ENCODE measurements around the gene SEBOX.

SEBOX gene

GRCh38 chr17:28390563-28390962 lies 25.6 kb upstream of the SEBOX start:
- Histone ChIP-seq H3K14ac (ENCODE audit: low read length in 2 of 2) (no peak overlapping the region), H3K4me2 (ENCODE audit: low read length, poor library complexity, severe bottlenecking) (no peak overlapping the region), H3K27me3 (ENCODE audit: control insufficient read depth in 1 of 2, insufficient read depth in 1 of 2, low read length in 2 of 2) (no peaks in the 10 kb centered on the region), H2BK12ac (ENCODE audit: low read length in 2 of 2) (no peak overlapping the region), H2BK15ac (ENCODE audit: low read depth, poor library complexity, severe bottlenecking) (no peak overlapping the region), H3K4ac (ENCODE audit: low read depth in 1 of 2, low read length in 2 of 2) (no peak overlapping the region), H2BK5ac (ENCODE audit: low read depth, low read length, poor library complexity, severe bottlenecking) (no peak overlapping the region), H3K23ac (ENCODE audit: low read length in 2 of 2) (no peak overlapping the region), H2BK120ac (ENCODE audit: low read depth, low read length) (no peak overlapping the region), H3K4me3 (ENCODE audit: insufficient read depth in 1 of 2, low read depth in 1 of 2, low read length in 2 of 2) (no peak overlapping the region), H3K27ac (ENCODE audit: low read length, poor library complexity, severe bottlenecking) (no peak overlapping the region), H3K18ac (ENCODE audit: low read depth in 1 of 2, low read length in 2 of 2) (no peak overlapping the region), H3K9ac (ENCODE audit: low read length) (no peak overlapping the region), H3K9me3 (ENCODE audit: control insufficient read depth, low read length) (no peaks in the 10 kb centered on the region), H2AK5ac (ENCODE audit: low read length, severe bottlenecking) (no peak overlapping the region), H4K91ac (ENCODE audit: low read length) (no peak overlapping the region), H3K36me3 (ENCODE audit: control insufficient read depth in 1 of 2, insufficient read depth in 2 of 2, low read depth in 1 of 2, low read length in 2 of 2) (peaks cover 3 to 28% of the 10 kb centered on the region in 2 experiments), H3K4me1 (ENCODE audit: control insufficient read depth, insufficient read depth, low read depth, low read length) (no peaks in the 10 kb centered on the region), H4K8ac (ENCODE audit: low read length) (no peak overlapping the region), H3K79me1 (replicated peaks; ENCODE audit: low read length, poor library complexity, severe bottlenecking) (no peaks in the 10 kb centered on the region), H2AFZ (ENCODE audit: low read depth, low read length) (no peak overlapping the region)
- DNase-seq, result no peak
- 94% methylated on average over 2 of the region's 2 CpGs for WGBS

GRCh38 chr17:28390141-28390540 lies 25.1 kb upstream of the SEBOX start:
- no peak overlapping the region for H3K18ac ChIP-seq (ENCODE audit: low read depth in 1 of 2, low read length in 2 of 2)
- no peak overlapping the region for H2BK12ac ChIP-seq (ENCODE audit: low read length in 2 of 2)
- no peak overlapping the region for H4K8ac ChIP-seq (ENCODE audit: low read length)
- H2BK5ac ChIP-seq (ENCODE audit: low read depth, low read length, poor library complexity, severe bottlenecking), result no peak overlapping the region
- 23% methylated on average over 1 of the region's 1 CpG for WGBS
- no peaks in the 10 kb centered on the region for H3K4me1 ChIP-seq (ENCODE audit: control insufficient read depth, insufficient read depth, low read depth, low read length)
- H2AK5ac ChIP-seq (ENCODE audit: low read length, severe bottlenecking), result no peak overlapping the region
- peaks cover 6 to 28% of the 10 kb centered on the region in 2 experiments for H3K36me3 ChIP-seq (ENCODE audit: control insufficient read depth in 1 of 2, insufficient read depth in 2 of 2, low read depth in 1 of 2, low read length in 2 of 2)
- H3K79me1 ChIP-seq (replicated peaks; ENCODE audit: low read length, poor library complexity, severe bottlenecking), result no peaks in the 10 kb centered on the region
- no peak overlapping the region for H3K4me3 ChIP-seq (ENCODE audit: insufficient read depth in 1 of 2, low read depth in 1 of 2, low read length in 2 of 2)
- H3K4me2 ChIP-seq (ENCODE audit: low read length, poor library complexity, severe bottlenecking), result no peak overlapping the region
- DNase-seq, result no peak
- H3K9ac ChIP-seq (ENCODE audit: low read length), result no peak overlapping the region
- H2BK15ac ChIP-seq (ENCODE audit: low read depth, poor library complexity, severe bottlenecking), result no peak overlapping the region
- H3K14ac ChIP-seq (ENCODE audit: low read length in 2 of 2), result no peak overlapping the region
- H3K27ac ChIP-seq (ENCODE audit: low read length, poor library complexity, severe bottlenecking), result no peak overlapping the region
- H2AFZ ChIP-seq (ENCODE audit: low read depth, low read length), result no peak overlapping the region
- H4K91ac ChIP-seq (ENCODE audit: low read length), result no peak overlapping the region
- no peak overlapping the region for H3K23ac ChIP-seq (ENCODE audit: low read length in 2 of 2)
- no peaks in the 10 kb centered on the region for H3K9me3 ChIP-seq (ENCODE audit: control insufficient read depth, low read length)
- no peak overlapping the region for H3K4ac ChIP-seq (ENCODE audit: low read depth in 1 of 2, low read length in 2 of 2)
- H3K27me3 ChIP-seq (ENCODE audit: control insufficient read depth in 1 of 2, insufficient read depth in 1 of 2, low read length in 2 of 2), result no peaks in the 10 kb centered on the region
- H2BK120ac ChIP-seq (ENCODE audit: low read depth, low read length), result no peak overlapping the region

- no peak overlapping the region for H3K4me2 ChIP-seq (ENCODE audit: low read length, poor library complexity, severe bottlenecking)
- H3K27me3 ChIP-seq (ENCODE audit: control insufficient read depth in 1 of 2, insufficient read depth in 1 of 2, low read length in 2 of 2), result peaks cover 7 to 18% of the 10 kb centered on the region in 2 experiments
- H3K4me3 ChIP-seq (ENCODE audit: insufficient read depth in 1 of 2, low read depth in 1 of 2, low read length in 2 of 2), result no peak overlapping the region
- H3K9me3 ChIP-seq (ENCODE audit: control insufficient read depth, low read length), result no peaks in the 10 kb centered on the region
- no peak overlapping the region for H2AFZ ChIP-seq (ENCODE audit: low read depth, low read length)
- peaks cover 9% of the 10 kb centered on the region for H3K4me1 ChIP-seq (ENCODE audit: control insufficient read depth, insufficient read depth, low read depth, low read length)
- H3K14ac ChIP-seq (ENCODE audit: low read length in 2 of 2), result no peak overlapping the region
- no peak overlapping the region for H3K4ac ChIP-seq (ENCODE audit: low read depth in 1 of 2, low read length in 2 of 2)
- H4K8ac ChIP-seq (ENCODE audit: low read length), result no peak overlapping the region
- no peak overlapping the region for H4K91ac ChIP-seq (ENCODE audit: low read length)
- H3K18ac ChIP-seq (ENCODE audit: low read depth in 1 of 2, low read length in 2 of 2), result no peak overlapping the region
- no peak overlapping the region for H3K9ac ChIP-seq (ENCODE audit: low read length)
- H2BK12ac ChIP-seq (ENCODE audit: low read length in 2 of 2), result no peak overlapping the region
- WGBS, result 98% methylated on average over 11 of the region's 11 CpGs
- no peak overlapping the region for H3K23ac ChIP-seq (ENCODE audit: low read length in 2 of 2)
- no peak overlapping the region for H2BK120ac ChIP-seq (ENCODE audit: low read depth, low read length)
- H3K36me3 ChIP-seq (ENCODE audit: control insufficient read depth in 1 of 2, insufficient read depth in 2 of 2, low read depth in 1 of 2, low read length in 2 of 2), result peaks cover 10 to 28% of the 10 kb centered on the region in 2 experiments
- H3K79me1 ChIP-seq (replicated peaks; ENCODE audit: low read length, poor library complexity, severe bottlenecking), result no peaks in the 10 kb centered on the region
- no peak overlapping the region for H2BK5ac ChIP-seq (ENCODE audit: low read depth, low read length, poor library complexity, severe bottlenecking)
- no peak overlapping the region for H2BK15ac ChIP-seq (ENCODE audit: low read depth, poor library complexity, severe bottlenecking)
- no peak overlapping the region for H3K27ac ChIP-seq (ENCODE audit: low read length, poor library complexity, severe bottlenecking)
- H2AK5ac ChIP-seq (ENCODE audit: low read length, severe bottlenecking), result no peak overlapping the region
- no peak for DNase-seq
Measured at GRCh38 chr17:28388106-28388505, 23.1 kb upstream of the SEBOX start.

- H2BK120ac ChIP-seq (ENCODE audit: low read depth, low read length), result no peak overlapping the region
- H3K4ac ChIP-seq (ENCODE audit: low read depth in 1 of 2, low read length in 2 of 2), result no peak overlapping the region
- H3K23ac ChIP-seq (ENCODE audit: low read length in 2 of 2), result no peak overlapping the region
- H2BK15ac ChIP-seq (ENCODE audit: low read depth, poor library complexity, severe bottlenecking), result no peak overlapping the region
- no peak overlapping the region for H2BK5ac ChIP-seq (ENCODE audit: low read depth, low read length, poor library complexity, severe bottlenecking)
- H2AFZ ChIP-seq (ENCODE audit: low read depth, low read length), result no peak overlapping the region
- H3K4me1 ChIP-seq (ENCODE audit: control insufficient read depth, insufficient read depth, low read depth, low read length), result peaks cover 10% of the 10 kb centered on the region
- H3K36me3 ChIP-seq (ENCODE audit: control insufficient read depth in 1 of 2, insufficient read depth in 2 of 2, low read depth in 1 of 2, low read length in 2 of 2), result peaks cover 14 to 28% of the 10 kb centered on the region in 2 experiments
- H3K9me3 ChIP-seq (ENCODE audit: control insufficient read depth, low read length), result no peaks in the 10 kb centered on the region
- H2AK5ac ChIP-seq (ENCODE audit: low read length, severe bottlenecking), result no peak overlapping the region
- H3K27ac ChIP-seq (ENCODE audit: low read length, poor library complexity, severe bottlenecking), result no peak overlapping the region
- H3K4me2 ChIP-seq (ENCODE audit: low read length, poor library complexity, severe bottlenecking), result no peak overlapping the region
- H4K8ac ChIP-seq (ENCODE audit: low read length), result no peak overlapping the region
- no peak for DNase-seq
- H2BK12ac ChIP-seq (ENCODE audit: low read length in 2 of 2), result no peak overlapping the region
- H4K91ac ChIP-seq (ENCODE audit: low read length), result no peak overlapping the region
- H3K14ac ChIP-seq (ENCODE audit: low read length in 2 of 2), result no peak overlapping the region
- no peak overlapping the region for H3K9ac ChIP-seq (ENCODE audit: low read length)
- H3K27me3 ChIP-seq (ENCODE audit: control insufficient read depth in 1 of 2, insufficient read depth in 1 of 2, low read length in 2 of 2), result peaks cover 12 to 27% of the 10 kb centered on the region in 2 experiments
- H3K79me1 ChIP-seq (replicated peaks; ENCODE audit: low read length, poor library complexity, severe bottlenecking), result no peaks in the 10 kb centered on the region
- H3K4me3 ChIP-seq (ENCODE audit: insufficient read depth in 1 of 2, low read depth in 1 of 2, low read length in 2 of 2), result no peak overlapping the region
- H3K18ac ChIP-seq (ENCODE audit: low read depth in 1 of 2, low read length in 2 of 2), result no peak overlapping the region
Measured at GRCh38 chr17:28386391-28386790, 21.4 kb upstream of the SEBOX start.
